CD4-positive, alpha-beta T cell treated with Interleukin-4 for 1 hour (primary cell): Measurements from ENCODE around the gene SCARB1.
A peak's percentile ranks its signal among the peaks of the same experiment; 100 is the strongest.

Experiments
- DNase-seq, 2 donors: peaks; one replicate each; pipeline ENCODE4 v3.0.0-alpha.2; 2020 to 2022

SCARB1 gene

DNA sequence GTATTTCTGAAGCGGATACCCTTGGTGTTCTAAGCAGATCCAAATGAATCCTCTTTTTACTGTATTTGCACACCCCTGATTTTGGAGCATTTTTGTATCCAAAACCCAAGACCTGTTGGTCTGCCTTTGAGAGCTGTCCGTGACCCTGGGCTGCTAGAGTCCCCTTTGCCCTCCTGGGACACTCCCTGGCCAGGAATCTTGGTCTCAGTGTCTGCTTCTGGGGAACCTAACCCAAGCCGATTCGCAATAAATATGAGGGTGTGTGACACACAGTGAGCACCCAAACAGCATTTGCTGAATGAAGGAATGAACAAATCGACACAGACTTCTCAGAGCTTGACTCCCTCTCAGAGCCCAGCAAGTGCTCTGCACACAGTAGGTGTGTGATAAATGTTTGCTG is 92.9 kb downstream of the SCARB1 start:
- DNase-seq, result no peak

DNA sequence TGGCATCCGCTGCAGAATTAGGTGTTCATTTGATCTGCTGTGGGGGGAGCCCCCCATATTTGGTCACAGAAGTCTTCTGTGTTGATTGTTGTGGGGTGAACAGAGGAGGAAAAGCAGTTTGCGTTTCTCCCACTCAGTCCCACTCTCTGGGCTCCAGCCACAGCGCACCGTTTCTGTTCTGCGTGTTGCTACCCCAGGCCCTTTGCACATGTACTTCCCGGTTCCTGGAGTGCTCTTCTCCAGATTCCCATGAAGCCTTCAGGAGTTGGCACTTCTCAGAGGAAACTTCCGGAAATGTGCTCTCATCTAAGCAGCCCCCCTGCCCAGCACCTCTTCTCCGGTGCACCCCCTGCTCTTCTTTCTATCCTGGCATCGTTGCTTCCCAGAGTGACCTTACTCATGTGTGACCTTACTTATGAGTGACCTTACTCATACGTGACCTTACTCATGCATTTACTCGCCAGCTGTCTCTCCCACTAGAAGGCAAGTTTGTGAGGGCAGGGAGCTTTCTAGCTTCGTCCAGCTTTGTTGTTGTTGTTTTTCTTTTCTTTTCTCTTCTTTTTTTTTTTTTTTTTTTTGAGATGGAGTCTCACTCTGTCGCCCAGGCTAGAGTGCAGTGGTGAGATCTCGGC is 93.7 kb downstream of the SCARB1 start:
- DNase-seq, result no peak

DNA sequence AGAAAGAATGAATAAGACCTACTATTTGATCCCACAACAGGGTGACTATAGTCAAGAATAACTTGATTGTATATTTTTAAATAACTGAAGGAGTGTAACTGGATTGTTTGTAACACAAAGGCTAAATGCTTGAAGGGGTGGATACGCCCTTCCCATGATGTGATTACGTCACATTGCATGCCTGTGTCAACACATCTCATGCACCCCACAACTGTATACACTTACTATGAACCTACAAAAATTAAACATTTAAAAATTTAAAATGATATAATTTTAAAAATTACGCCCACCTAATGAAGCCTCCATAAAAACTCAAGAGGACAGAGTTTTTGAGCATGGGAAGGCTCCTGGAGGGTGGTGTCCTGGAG is 94.5 kb downstream of the SCARB1 start:
- DNase-seq, result peak in 1 of 2 donors; percentile 38

DNA sequence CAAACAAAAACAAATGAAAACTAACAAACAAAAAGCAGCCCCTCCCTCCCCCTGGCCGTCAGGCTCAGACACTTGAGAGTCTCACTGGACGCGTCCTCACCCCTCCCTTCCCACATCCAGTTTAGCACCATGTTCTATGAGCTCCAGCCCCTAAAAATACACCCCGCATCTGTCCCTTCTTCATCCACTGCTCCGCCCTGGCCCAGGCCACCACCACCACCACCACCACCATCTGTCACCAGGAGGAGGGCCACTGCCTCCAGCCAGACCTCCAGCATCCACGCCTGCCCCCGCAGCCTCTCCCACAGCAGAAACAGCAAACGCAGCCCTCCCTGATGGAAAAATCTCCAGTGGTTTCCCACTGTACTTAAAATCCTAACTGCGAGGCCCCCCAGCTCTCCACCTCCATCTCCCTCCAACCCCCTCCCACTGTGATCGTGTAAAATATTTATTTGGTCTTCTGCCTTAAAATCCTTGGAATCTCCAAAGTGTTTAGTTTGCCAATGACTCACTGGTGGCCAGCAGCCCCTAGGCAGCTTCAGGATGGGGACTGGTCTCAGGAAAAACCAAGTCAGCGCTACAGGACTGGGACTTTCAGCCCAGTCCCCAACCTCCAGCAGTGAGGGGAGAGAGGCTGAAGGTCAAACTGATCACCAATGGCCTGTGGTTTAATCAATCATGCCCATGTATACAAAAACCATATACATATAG is 95.1 kb downstream of the SCARB1 start:
- DNase-seq, result no peak

DNA sequence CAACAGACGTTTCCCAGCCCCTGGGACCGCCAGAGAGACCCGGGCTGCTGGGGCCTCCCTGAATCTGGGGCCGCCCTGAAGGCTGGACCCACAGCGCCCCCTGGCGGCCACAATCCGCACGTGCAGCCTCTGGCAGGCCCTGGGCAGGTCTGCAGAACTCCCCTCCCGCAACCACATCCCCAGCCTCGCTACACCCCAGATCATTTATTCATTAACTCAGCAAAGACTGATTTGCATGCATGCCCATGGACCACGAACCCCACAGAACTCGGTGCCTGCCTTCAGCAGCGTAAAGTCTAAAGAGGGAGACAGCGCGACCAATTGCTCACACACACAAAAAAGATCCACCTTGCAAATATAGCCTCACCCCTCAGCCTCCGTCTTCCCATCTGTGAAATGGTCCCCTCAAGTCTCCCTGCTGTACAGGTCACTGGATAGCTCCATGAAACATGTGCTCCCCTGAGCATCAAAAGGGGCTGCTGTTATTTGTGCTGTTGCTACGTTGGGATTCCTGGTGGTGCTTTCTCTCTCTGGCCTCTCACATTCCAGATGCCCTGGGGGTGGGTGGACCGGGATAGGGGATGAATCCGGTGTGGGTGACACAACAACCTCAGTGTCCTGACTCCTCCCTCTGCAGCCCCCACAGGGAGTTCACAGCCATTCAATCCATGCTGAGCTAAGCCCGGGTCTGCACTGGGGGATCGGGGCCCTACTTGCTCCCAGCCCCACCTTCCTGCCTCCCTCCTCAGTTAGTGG is 96.4 kb downstream of the SCARB1 start:
- DNase-seq, result peak; percentile 77 to 78

DNA sequence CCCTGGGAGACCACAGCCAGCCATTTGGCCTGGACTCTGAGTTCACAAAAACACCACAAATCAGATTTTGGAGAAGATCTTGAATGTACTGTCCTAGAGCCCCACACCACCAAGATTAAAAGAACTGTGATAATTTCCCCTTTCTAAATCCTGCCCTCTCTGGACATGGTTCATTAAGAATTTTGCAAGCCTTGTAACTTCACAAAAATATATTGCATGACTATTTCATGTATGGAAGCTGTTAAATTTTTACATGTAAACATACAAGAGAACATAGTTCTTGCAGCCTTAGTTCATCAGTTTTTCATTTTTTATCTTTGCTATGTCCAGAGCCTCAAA is 97.0 kb downstream of the SCARB1 start:
- DNase-seq, result no peak

DNA sequence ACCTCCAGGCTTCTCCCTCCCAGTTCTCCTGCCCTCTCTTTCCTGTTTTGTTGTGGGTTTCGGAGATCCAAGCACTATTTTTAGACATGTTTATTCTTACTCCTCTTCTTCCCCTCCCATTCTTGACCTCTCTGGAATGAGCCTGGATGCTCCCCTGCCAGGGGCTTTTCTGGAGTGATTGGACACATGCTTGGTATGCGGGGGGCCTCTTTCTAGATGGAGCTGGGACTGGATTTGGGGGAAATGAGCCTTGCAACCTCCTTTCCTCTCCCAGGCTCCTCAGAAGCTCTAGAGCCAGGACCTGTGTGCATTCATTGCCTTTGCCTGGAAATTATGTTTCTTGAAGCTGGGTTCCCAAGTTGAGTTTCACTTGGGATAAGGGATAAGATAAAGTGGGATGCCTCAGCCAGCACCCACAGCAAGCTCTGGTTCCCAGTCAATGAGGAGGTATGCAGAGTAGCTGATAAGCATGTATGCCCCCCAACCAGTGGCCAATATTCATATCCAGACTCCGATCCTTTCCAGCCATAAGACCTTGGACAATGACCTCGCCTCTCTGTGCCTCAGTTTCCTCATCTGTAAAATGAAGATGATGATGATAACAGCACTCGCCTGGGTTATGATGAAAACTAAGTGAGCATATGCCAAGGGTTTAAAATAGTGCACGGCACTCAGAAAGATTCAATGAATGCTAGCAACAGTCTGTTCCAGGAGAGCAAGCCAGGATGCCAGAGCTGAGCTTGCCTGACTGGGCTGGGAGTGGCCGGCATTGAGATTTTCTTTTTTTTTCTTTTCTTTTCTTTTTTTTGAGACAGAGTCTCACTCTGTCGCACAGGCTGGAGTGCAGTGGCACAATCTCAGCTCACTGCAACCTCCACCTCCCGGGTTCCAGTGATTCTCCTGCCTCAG is 97.8 kb downstream of the SCARB1 start:
- DNase-seq, result no peak

DNA sequence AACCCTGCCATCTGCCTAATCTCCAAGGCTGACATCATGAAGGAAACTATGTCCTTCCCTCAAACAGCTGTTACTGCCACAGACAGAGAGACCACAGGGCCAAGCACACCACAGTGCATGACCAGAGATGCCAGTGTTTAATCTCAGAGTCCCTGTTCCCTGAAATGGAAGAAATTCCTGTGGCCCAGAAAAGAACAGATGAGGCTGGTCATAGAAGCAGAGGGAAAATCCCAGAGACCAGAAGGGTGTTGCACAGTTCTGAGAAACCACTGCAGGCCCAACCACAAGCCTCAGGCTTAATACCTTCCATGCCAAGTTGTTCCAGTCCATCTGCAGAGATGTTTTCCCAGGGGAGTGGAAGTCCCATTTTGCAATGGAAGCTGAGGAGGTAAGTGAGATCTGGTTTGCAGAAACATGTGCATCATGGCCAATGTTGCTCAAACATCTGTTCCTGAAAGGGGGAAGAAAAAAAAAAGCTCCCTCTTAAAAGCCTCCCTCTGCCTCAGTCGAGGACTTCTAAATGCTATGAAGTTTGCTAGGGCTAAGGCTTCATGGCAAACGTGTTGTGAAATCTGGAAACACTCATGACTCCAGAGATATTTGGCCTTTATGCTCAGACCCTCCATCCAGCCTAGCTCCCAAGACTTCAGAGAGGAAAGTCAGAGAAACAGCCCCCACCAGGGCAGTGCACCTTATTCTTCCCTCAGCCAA is 98.6 kb downstream of the SCARB1 start:
- DNase-seq, result no peak

DNA sequence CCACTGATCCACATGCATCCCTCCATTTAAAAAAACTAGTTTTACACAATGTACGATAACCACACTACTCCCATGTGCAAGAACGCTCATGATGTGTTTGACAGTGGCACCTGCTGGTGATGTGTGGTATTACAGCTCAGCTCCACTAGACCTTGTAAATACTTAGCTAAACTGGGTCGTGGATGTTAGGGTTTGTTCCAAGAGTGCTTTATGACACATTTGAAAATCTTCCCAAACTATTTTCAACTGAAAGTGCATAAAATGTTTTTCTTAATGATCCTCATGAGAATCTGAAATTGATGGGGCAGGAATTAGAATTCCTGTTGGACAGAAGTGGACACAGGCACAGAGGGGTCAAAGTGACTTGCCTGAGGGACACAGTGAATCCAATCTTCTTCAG is 99.2 kb downstream of the SCARB1 start:
- DNase-seq, result peak; percentile 24 to 53

DNA sequence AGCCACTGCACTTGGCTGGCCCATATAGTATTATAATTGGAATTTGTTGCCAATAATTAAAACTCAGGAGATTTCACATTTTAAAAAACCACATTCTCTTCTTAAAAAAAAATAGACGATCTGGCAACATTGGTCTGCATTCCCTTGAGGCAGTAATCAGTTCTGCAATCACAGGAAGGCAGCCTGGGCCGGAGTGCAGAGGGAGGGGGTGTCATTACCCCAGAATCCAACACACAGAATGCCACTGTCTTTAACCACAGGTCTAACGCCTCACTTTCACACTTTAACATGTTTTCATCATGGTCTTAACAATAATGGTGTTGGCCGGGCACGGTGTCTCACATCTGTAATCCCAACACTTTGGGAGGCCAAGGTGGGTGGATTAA is 100.1 kb downstream of the SCARB1 start:
- DNase-seq, result peak; percentile 22 to 24

DNA sequence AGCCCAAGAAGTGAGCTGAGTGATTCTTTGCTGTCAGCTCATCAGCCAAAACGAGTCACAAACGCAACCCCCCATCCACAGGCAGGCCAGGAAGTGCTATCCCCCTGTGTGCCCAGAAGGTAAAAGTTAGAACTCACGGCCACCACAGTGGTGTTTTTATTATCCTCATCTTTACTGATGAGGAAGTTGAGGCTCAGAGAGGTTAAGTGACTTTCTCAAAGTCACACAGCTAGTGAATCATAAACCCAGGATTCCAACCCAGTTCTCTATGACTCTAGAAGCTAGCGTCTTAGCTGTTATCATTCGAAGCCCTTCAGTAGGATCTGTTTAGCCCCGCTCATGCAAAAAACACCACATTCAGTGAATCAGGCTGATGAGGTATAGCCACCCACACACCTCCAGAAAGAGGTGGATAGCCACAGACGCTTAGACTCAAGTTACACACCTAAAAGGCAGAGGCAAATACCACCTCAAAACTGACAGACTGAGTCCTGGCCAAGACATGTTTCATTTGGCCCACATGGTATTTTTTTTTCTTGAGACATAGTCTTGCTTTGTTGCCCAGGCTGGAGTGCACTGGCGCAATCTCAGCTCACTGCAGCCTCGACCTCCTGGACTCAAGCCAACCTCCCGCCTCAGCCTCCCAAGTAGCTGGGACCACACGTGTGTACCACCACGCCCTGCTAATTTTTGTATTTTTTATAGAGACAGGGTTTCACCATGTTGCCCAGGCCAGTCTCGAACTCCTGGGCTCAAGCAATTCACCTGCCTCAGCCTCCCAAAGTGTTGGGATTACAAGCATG is 100.7 kb downstream of the SCARB1 start:
- DNase-seq, result no peak

DNA sequence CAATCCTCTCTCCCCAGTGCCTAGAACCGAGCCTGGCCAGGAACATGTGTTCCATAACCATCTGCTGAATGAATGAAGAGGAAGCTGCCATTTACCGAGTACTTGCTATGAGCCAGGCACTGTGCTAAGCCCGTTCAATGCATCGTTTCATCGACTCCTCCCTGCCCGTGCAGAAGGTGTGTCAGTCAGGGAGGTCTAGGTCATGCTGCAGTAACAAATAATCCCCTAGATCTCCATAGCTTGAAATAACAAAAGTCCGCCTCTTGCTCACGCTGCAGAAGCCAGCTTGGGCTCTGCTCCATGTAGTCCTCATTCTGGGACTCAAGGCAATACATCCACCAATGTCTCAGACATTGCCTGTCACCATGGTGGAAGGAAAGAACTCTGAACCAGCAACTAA is 101.3 kb downstream of the SCARB1 start:
- no peak for DNase-seq

DNA sequence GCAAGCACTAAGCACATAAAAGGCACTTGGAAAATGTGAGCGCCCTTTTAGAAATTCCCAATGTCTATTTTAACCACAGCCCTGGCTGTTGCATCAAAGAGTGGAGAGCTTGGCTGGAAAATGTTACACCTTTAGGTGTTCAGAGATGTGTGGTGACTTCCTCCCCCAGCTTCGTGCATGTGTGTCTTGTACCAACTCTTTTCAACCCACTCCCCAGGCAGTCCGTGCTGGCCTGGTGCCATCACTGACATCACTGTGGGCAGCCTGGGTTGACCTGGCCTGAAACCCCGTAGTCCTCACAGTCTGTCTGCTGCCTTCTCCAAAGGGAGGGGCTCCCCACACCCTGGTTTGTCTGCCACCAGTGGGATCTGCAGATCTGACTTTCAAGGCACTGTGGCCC is 101.8 kb downstream of the SCARB1 start:
- DNase-seq, result no peak

DNA sequence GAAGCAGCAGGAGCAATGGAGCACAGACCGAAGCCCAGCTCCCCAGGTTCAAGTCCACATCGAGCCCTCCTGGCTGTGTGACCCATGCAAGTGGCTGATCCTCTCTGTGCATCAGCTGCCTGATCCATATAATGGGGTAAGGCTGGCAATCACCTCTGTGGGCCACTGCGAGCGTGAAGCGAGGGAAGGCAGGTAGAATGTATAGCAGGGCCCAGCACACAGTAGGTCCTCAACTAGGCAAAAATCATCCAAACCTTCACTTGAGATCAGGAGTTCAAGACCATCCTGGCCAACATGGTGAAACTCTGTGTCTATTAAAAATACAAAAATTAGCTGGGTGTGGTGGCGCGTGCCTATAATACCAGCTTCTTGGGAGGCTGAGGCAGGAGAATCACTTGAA is 102.6 kb downstream of the SCARB1 start:
- no peak for DNase-seq

DNA sequence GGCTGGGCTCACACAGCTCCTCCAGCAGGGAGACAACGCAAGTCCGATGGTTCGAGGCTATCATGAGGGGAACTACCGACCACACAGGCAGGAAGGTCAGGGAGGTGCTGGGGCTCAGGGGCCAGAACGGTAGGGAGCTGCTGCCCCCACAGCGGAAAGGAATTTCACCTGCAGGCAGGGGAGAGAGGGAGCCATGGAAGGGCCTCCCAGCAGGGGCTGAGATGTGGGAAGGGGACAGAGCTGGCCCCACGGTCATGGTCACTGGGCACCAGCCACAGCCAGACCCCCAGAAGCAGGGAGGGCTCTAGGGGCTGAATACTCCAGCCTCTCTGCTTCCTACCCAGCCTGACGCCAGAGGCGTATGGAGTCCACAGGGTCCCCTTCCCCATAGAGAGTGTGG is 103.1 kb downstream of the SCARB1 start:
- DNase-seq, result no peak

DNA sequence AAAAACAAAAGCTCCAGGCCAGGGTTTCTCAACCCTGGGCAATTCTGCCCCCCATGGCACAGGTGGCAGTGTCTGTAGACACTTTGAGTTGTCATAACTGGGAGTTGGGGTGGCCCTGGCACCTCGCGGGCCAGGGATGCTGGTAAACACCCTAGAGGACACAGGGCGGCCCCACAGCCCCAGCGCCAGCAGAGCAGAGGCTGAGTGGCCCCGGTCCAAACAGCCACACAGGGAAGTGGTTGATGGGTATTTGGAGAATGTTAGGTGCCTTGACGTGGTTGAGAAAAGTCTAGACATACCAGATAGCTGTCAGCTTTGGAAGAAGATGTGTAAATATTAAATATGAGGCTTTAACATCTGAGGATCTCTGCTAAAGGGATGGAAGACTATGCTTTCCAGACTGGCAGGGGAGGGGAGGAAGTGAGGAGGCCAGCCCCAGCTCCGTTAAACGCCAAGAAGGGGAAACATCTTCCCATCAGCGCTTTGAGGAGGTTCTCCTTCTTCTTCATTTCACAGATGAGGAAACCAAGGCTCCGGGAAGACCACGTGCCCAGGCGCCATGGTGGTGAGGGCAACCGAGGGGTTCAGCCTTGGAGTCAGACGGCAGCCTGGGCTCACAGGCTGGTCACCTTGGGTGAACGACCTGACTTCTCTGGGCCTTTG is 103.7 kb downstream of the SCARB1 start:
- no peak for DNase-seq

DNA sequence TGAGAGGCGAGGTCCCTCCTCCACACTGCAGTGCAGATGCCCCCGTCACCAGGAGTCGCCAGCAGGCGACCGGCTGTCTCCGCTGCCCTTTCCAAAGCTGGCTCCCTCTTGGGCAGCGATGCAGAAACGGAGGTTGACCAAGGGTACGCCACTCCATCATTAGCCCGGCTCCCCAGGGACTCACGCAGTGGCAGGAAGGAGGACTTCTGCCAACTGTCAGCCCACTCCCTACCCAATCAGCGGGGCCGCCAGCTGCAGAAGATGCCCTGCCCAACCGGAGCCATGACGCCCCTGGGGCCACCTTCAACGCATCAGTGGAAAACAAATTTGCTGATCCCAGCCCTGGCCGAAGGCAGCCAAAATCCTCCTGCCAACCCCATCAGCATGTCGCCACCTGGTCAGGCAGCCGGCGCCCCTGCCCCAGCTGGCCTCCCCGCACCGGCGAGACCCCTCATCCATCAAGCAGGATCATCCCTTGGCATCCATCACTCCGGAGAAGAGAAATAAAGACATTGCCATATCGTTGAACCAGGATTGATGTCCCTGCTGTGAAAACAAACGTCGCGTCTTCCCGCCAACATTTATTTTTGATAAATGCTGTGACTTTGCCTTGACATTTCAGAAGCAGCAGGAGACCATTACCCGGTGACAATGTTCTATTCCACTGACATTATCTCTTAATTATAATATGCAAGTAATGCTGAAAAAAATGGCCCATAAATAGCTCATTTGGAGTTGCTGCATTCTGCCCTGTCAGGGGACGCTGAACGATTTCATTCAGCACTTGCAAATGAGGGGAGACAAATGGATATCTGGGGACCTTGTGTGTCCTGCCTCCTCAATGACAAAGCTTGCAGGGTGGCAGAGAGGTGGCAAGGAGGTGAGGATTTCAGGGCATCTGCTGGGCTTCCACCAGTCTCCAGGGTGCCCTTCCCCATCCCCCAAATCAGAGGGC is 105.1 kb downstream of the SCARB1 start:
- DNase-seq, result no peak

DNA sequence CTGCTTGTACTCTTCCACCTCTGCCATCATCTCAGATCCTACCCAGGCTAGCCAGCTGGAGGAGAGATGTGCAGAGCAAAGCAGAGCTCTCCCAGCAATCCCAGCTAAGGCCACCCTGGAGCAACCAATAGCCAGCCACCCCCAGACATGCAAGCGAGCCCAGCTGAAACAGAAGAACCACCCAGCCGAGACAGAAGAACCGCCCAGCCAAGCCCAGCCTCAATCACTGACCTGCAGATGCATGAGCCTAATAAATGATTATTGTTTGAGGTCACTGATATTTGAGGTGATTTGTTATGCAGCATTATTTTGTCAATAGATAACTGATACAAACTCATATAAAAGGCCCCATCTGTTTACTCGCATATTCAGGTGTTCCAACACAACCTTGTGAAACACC is 106.3 kb downstream of the SCARB1 start:
- no peak for DNase-seq

DNA sequence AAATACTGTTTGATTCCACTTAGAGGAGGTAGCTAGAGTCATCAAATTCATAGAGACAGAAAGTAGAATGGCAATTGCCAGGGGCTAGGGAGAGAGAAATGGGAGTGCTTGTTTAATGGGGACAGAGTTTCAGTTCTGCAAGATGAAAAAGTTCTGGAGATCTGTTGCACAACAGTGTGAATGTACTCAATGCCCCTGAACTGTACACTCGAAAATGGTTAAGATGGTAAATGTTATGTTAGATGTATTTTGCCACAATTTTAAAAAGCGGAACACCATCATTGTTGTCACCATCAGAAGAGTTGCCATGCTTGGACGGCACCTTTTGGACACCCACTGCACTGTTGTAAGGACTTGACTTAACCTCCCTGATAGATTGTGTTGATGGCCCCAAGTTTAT is 106.9 kb downstream of the SCARB1 start:
- no peak for DNase-seq

DNA sequence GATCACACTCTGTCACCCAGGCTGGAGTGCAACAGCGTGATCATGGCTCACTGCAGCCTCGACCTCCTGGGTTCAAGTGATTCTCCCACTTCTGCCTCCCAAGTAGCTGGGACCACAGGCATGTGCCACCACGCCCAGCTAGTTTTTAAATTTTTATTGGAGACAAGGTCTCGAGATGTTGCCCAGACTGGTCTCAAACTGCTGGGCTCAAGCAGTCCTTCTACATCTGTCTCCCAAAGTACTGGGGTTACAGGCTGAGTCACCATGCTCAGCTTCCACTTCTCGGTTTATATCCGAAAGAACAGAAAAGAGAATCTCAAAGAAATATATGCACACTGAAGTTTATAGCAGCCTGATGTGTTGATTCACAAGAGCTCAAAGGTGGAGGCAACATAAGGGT is 107.5 kb downstream of the SCARB1 start:
- no peak for DNase-seq
